IPS DF 4.7 (cell line): Measurements from ENCODE around the gene ALLC.
"Not testable (repeated sequence)": the region's sequence is repeated elsewhere in the genome, so short reads cannot be mapped to it uniquely, and the experiment has no call there.

Experiments used
- DNase-seq: peaks from one replicate; pipeline ENCODE4 v3.0.0-alpha.2; 2013; ENCODE audit warnings: low spot score; ENCODE audit errors: extremely low read depth

Gene ALLC

GRCh38 chr2:3657881-3658280 is at the start of gene ALLC:
Gene ALLC, plus strand, starts transcription at chr2:3658200. Its CDS starts 12,958 bp downstream, at chr2:3671158.
- DNase-seq: no peak

GRCh38 chr2:3608373-3609278 is 49.4 kb upstream of the ALLC start:
- no peak for DNase-seq

GRCh38 chr2:3609279-3609673 is 48.7 kb upstream of the ALLC start:
- not testable (repeated sequence) for DNase-seq

- DNase-seq: no peak
These were observed 47.6 kb upstream of the ALLC start for GRCh38 chr2:3610415-3610814.

GRCh38 chr2:3610881-3611505 is 47.0 kb upstream of the ALLC start:
- no peak for DNase-seq

- DNase-seq: no peak
These were observed 46.4 kb upstream of the ALLC start for GRCh38 chr2:3611589-3611988.

- no peak for DNase-seq
These were observed 45.1 kb upstream of the ALLC start for GRCh38 chr2:3612639-3613523.

GRCh38 chr2:3613524-3613905 is 44.5 kb upstream of the ALLC start:
- no peak for DNase-seq

GRCh38 chr2:3614743-3615142 is 43.3 kb upstream of the ALLC start:
- not testable (repeated sequence) for DNase-seq

GRCh38 chr2:3615541-3616200 is 42.3 kb upstream of the ALLC start:
- DNase-seq: not testable (repeated sequence)

GRCh38 chr2:3616435-3617197 is 41.4 kb upstream of the ALLC start:
- DNase-seq: not testable (repeated sequence)

GRCh38 chr2:3617198-3617890 is 40.7 kb upstream of the ALLC start:
- DNase-seq: no peak

- no peak for DNase-seq
These were observed 39.6 kb upstream of the ALLC start for GRCh38 chr2:3618367-3618766.

GRCh38 chr2:3619033-3619432 is 39.0 kb upstream of the ALLC start:
- no peak for DNase-seq

- not testable (repeated sequence) for DNase-seq
These were observed 38.3 kb upstream of the ALLC start for GRCh38 chr2:3619661-3620060.

- no peak for DNase-seq
These were observed 37.2 kb upstream of the ALLC start for GRCh38 chr2:3620834-3621233.

- DNase-seq: no peak
These were observed 35.0 kb upstream of the ALLC start for GRCh38 chr2:3622967-3623366.

GRCh38 chr2:3624059-3624794 is 33.8 kb upstream of the ALLC start:
- no peak for DNase-seq

- no peak for DNase-seq
These were observed 32.8 kb upstream of the ALLC start for GRCh38 chr2:3625186-3625585.
